AG09309 (cell line): Measurements from ENCODE around the gene KLHL36.
A peak's percentile ranks its signal among the peaks of the same experiment; 100 is the strongest.
"Not testable (repeated sequence)": the region's sequence is repeated elsewhere in the genome, so short reads cannot be mapped to it uniquely, and the experiment has no call there.

ENCODE experiments used
- DNase-seq: peaks from one replicate; pipeline ENCODE4 v3.0.0-alpha.2; 2010; ENCODE audit warnings: low read depth
- H3K4me3 ChIP-seq: 2 replicates; pipeline ENCODE4 v1.5.1; 2011; ENCODE audit warnings: mild to moderate bottlenecking, low read depth, low read length, moderate library complexity; ENCODE audit not compliant: control insufficient read depth
- TF ChIP-seq, protein P1 (sequence below): IDR thresholded peaks from 2 replicates; pipeline ENCODE4 v1.5.1; 2011; ENCODE audit warnings: mild to moderate bottlenecking, low read depth, low read length, inconsistent platforms; ENCODE audit not compliant: insufficient read depth, control insufficient read depth; ENCODE audit errors: missing control alignments

Gene KLHL36

DNA sequence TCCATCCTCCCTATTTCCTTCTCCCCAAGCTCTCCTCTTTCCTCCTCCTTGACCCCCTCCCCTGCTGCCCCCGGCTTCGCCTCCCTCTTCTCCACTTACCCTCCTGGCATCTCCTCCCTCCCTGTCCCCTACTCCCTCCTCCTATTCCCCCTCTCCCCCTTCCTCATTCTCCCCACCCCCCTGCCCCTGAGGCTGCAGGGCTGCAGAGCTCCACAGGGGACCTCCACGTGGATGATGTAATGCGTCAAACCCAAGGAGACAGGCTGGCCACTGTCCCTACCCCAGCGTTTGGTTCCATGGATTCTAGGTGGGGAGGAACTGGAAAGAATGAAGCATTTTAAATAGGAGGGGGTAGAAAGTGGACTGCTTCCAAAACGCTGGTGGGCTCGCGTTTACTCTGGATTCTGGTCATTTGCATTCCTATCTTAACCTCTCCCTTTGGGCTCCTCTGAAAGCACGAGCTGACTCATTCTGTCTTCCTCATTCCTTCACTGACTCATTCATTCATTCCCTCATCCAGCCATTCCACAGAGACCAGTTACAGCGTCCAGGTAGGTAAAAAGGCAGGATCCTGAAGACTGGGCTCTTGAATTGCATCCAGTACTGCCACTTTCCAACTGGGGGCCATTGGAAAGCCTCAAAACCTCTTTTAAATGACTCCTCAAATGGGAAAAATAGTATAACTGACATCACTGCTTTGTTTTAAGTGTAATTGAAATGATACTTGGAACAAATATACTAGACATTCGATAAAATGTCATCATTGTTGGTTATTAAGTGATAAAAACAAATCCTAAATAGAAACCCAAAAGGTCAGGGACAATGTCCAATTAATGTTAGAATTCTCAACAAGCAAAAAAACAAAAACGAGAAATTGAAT is 29.5 kb upstream of the KLHL36 start:
- DNase-seq, result peak; percentile 83
- TF ChIP-seq, protein P1, sequence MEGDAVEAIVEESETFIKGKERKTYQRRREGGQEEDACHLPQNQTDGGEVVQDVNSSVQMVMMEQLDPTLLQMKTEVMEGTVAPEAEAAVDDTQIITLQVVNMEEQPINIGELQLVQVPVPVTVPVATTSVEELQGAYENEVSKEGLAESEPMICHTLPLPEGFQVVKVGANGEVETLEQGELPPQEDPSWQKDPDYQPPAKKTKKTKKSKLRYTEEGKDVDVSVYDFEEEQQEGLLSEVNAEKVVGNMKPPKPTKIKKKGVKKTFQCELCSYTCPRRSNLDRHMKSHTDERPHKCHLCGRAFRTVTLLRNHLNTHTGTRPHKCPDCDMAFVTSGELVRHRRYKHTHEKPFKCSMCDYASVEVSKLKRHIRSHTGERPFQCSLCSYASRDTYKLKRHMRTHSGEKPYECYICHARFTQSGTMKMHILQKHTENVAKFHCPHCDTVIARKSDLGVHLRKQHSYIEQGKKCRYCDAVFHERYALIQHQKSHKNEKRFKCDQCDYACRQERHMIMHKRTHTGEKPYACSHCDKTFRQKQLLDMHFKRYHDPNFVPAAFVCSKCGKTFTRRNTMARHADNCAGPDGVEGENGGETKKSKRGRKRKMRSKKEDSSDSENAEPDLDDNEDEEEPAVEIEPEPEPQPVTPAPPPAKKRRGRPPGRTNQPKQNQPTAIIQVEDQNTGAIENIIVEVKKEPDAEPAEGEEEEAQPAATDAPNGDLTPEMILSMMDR, result no peak
- H3K4me3 ChIP-seq, result peak overlapping the region; percentile 37

DNA sequence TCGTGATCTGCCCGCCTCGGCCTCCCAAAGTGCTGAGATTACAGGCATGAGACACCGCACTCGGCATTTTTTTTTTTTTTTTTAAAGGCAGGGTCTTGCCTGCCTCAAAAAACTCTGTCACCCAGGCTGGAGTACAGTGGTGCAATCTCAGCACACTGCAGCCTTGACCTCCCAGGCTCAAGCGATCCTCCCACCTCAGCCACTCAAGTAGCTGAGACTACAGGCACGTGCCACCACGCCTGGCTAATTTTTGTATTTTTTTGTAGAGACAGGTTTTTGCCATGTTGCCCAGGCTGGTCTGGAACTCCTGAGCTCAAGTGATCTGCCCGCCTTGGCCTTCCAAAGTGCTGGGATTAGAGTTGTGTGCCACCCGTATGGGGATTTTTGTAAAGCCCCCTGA is 27.4 kb upstream of the KLHL36 start:
- not testable (repeated sequence) for H3K4me3 ChIP-seq, DNase-seq

DNA sequence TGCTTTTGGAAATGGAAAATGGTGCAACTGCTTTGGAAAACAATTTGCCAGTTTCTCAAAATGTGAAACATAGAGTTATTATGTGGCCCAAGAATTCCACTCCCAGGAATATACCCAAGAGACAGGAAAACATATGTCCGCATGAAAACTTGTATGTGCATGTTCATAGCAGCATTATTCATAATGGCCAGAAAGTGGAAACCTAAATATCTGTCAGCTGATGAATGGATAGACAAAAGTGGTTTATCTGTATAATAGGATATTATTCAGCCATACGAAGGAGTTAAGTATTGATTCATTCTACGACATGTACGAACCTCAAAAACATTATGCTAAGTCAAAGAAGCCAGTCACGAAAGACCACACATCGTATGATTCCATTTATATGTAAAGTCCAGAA is 22.8 kb upstream of the KLHL36 start:
- TF ChIP-seq, protein P1, result no peak
- DNase-seq, result no peak
- H3K4me3 ChIP-seq, result no peak overlapping the region

DNA sequence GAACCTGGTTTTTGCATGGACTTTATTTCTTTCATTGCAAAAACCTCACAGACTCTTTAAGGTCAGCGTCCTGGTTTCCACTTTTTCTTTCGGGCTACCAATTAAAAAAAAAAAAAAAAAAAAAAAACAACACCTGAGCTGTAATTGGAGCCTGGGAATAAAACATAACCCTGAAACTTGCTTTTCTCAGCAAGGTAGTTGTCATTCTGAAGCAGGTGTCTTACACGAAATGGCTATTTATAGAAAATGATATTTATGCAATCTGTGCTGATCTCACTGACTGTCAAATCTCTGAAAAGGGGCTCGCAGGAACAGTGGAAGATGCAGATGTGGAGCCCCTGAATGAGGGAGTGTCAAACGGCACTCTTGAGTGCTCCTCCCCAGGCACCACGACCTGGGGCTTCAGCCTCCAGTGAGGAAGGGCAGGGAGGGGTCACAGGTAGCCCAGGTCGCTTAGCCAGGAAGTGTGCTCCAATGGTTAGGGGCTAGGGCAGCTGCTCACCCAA is 20.0 kb upstream of the KLHL36 start:
- no peak for DNase-seq

DNA sequence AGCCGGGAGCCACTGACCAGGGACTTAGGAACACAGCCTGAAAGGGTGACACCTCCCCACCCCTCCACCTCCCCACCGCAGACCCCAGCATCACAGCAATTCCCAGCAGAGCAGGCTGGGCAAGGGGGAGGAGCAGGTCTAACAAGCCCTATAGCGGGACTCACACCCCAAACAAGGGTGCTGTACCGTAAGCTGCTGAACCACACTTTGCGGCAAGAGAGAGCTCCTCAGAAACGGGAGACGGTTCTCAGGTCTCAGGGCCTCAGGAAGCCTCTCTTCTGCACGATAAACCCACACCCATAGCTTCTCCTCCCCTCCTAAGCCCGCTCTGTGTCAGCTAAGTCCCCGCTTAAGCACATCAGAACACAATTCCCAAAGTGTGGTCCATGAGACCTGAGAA is 18.7 kb upstream of the KLHL36 start:
- DNase-seq, result no peak
- H3K4me3 ChIP-seq, result no peak overlapping the region
- TF ChIP-seq, protein P1, result no peak

More for the DNA sequence above, 20.0 kb upstream of the KLHL36 start:
- TF ChIP-seq, protein P1, result no peak
- H3K4me3 ChIP-seq, result no peak overlapping the region

DNA sequence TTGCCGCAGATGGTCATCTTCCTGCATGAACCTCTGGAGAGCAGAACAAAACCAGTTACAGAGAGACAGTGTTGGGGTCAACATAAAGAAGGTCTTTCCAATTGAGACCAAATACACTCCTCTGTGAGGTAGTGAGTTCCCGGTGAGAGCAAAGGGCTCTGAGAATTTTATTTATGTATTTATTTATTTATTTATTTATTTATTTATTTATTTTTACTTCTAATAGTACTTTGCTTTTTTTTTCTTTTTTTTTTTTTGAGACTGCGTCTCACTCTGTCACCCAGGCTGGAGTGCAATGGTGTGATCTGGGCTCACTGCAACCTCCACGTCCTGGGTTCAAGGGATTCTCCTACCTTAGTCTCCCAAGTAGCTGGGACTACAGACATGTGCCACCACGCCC is 18.3 kb upstream of the KLHL36 start:
- TF ChIP-seq, protein P1, result no peak
- no peak overlapping the region for H3K4me3 ChIP-seq
- no peak for DNase-seq

DNA sequence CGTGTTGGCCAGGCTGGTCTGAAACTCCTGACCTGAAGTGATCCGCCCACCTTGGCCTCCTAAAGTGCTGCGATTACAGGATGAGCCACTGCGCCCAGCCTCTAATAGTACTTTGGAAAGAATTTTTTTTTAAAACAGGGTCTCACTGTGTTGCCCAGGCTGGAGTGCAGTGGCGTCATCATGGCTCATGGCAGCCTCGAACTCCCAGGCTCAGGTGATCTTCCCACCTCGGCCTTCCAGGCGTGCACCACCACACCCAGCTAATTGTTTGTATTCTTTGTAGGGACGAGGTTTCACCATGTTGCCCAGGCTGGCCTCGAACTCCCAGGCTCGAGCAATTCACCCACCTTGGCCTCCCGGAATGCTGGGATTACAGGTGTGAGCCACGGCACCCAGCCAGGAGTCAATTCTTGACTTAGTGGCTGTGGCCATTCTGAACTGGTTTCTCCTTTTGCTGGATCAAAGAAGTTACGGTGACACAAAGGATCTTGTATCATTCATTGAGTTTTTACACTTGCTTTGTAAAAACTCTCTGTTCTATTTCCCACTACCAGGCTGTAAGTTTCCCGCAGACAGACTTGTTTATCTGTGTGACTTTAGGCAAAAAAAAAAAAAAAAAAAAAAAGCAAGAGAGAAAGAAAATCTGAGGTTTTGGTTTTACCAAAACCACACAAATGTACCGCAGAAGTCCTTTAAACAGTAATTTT is 17.7 kb upstream of the KLHL36 start:
- TF ChIP-seq, protein P1, result no peak
- DNase-seq, result no peak
- no peak overlapping the region for H3K4me3 ChIP-seq
